ENCODE measurements around the gene ZNF460. TPM values are rescaled to one million over a fixed set of nuclear protein-coding genes. Genes with fewer than 3 reads are reported as not detected.

Gene ZNF460
- total and polyA plus RNA-seq, 12 donors: 0.42 to 50.3 (median 38.0) TPM

- Histone ChIP-seq H3K36me3 (no peaks in the 10 kb centered on the region), H3K27ac (no peak overlapping the region), H3K27me3 (peaks cover 0 to 27% (median 0%) of the 10 kb centered on the region in 7 donors), H3K4me1 (peaks cover 0 to under 1% (median 0%) of the 10 kb centered on the region in 9 donors), H3K4me3 (no peak overlapping the region), H3K9me3 (peaks cover 0 to 3% (median 0%) of the 10 kb centered on the region in 11 donors)
- no peak for ATAC-seq
- no peak for DNase-seq
- intact Hi-C loops (cut with DNase I): no loop called here
- WGBS, 2 donors: 61 to 62% methylated on average over 4 of the region's 4 CpGs
- TF ChIP-seq CTCF (IDR thresholded peaks at IDR 0.05): no peak
Observed at GRCh38 chr19:57314146-57314545, 33.9 kb downstream of the ZNF460 start.

GRCh38 chr19:57317503-57317902, 37.2 kb downstream of the ZNF460 start:
- no peaks in the 10 kb centered on the region for H3K9me3 ChIP-seq
- DNase-seq (peak in 1 of 2 donors; percentile 31), ATAC-seq (peak in 2 of 8 donors; percentile 2 to 46)
- peaks cover 0 to 27% (median 0%) of the 10 kb centered on the region in 7 donors for H3K27me3 ChIP-seq
- peak overlapping the region in 9 of 10 donors; percentile 20 to 47 (median 38) for H3K4me3 ChIP-seq
- H3K4me1 ChIP-seq: peaks cover 5 to 28% (median 19%) of the 10 kb centered on the region in 9 donors
- WGBS, 2 donors: 8 to 21% methylated on average over 29 of the region's 29 CpGs
- peak overlapping the region in 3 of 10 donors; percentile 9 to 30 (median 21) for H3K27ac ChIP-seq
- H3K36me3 ChIP-seq: no peaks in the 10 kb centered on the region
- intact Hi-C loops (cut with DNase I): loop anchor here in 1 of 10 donors (5.0 kb wide), 1 partner anchor 35 kb away; the partner anchor contains the start of gene ZNF460
- no peak for TF ChIP-seq CTCF (IDR thresholded peaks at IDR 0.05)

- DNase-seq (no peak), ATAC-seq (peak; percentile 3 to 40 (median 27))
- Histone ChIP-seq H3K4me3 (peak overlapping the region; percentile 76 to 98 (median 86)), H3K27ac (peak overlapping the region in 9 of 10 donors; percentile 84 to 96 (median 92)), H3K9me3 (peaks cover 0 to 6% (median 0%) of the 10 kb centered on the region in 11 donors), H3K4me1 (peaks cover 5 to 34% (median 23%) of the 10 kb centered on the region in 9 donors), H3K36me3 (peaks cover 0 to 21% (median 15%) of the 10 kb centered on the region in 9 donors), H3K27me3 (peaks cover 0 to 27% (median 0%) of the 10 kb centered on the region in 7 donors)
- intact Hi-C loops (cut with DNase I): loop anchor here in 4 of 10 donors (1.0 to 5.0 kb wide), 3 partner anchors 38 to 43 kb away; partner anchors contain the start of genes TRAPPC2B (in 2 of the 4), ZNF460 (in 2 of the 4) and ZNF547 (in 2 of the 4)
- 0% methylated on average over 1 of the region's 1 CpG for WGBS, 2 donors
- TF ChIP-seq CTCF (IDR thresholded peaks at IDR 0.05): no peak
Observed at GRCh38 chr19:57319869-57320179, 39.5 kb downstream of the ZNF460 start.

GRCh38 chr19:57320180-57321084, 40.1 kb downstream of the ZNF460 start, which contains the start of gene ZNF543:
ZNF543 (plus strand) TSS chr19:57320472; CDS start chr19:57320854, 382 bp downstream.
- Histone ChIP-seq H3K4me3 (peak within 1 kb of the TSS; percentile 76 to 98 (median 86)), H3K9me3 (peaks cover 0 to 11% (median 0%) of the 10 kb centered on the region in 11 donors), H3K36me3 (peaks cover 0 to 27% (median 21%) of the 10 kb centered on the region in 9 donors), H3K4me1 (peaks cover 5 to 34% (median 23%) of the 10 kb centered on the region in 9 donors), H3K27me3 (peaks cover 0 to 27% (median 0%) of the 10 kb centered on the region in 7 donors), H3K27ac (peak within 1 kb of the TSS; percentile 44 to 96 (median 92))
- ATAC-seq: peak; percentile 99 to 100 (median 100)
- 1% methylated on average over 71 of the region's 71 CpGs for WGBS, 2 donors
- DNase-seq: peak; percentile 96 to 97
- TF ChIP-seq CTCF (IDR thresholded peaks at IDR 0.05): peak in 1 of 9 donors; percentile 10
- intact Hi-C loops (cut with DNase I): loop anchor here in 3 of 10 donors (1.0 to 5.0 kb wide), 3 partner anchors 38 to 43 kb away; partner anchors contain the start of genes TRAPPC2B (in 2 of the 3), ZNF547 (in 2 of the 3) and ZNF460 (in 1 of the 3)
